Spleen (tissue), 7 donors: ENCODE measurements around the gene EHMT2.

Source experiments
- CTCF ChIP-seq, 11 experiments: fragments of 200-600 bp in 7 of 11; fragments of 450-650 bp in 4 of 11; sonication (generic) in 4 of 11; IDR thresholded peaks in 8 of 11; conservative IDR thresholded peaks in 3 of 11; 1 replicate in 7 of 11; 2 replicates in 4 of 11; pipeline versions ENCODE4 v1.4.0 to v1.8.0; 2016 to 2021; ENCODE audit warnings: antibody characterized with exemption in 11 of 11, inconsistent platforms in 4 of 11, mild to moderate bottlenecking in 1 of 11
- POLR2A ChIP-seq, 3 donors: fragments of 450-650 bp; IDR thresholded peaks; one replicate each; pipeline ENCODE4 v1.5.1; 2017; ENCODE audit warnings: antibody characterized with exemption in 3 of 3, mild to moderate bottlenecking in 1 of 3
- donor health status: DM: no; HTN: no; CAD: no; lungs with moderate emphysema.
- donor health status: DM: no; HTN: no; CAD: no.
- donor health status: DM: no; HTN: no; CAD: no.

GRCh38 chr6:31887173-31888007 is 10.1 kb downstream of the EHMT2 start:
- TF ChIP-seq CTCF (IDR thresholded peaks at IDR 0.05 in 8 of 11, conservative IDR thresholded peaks at IDR 0.05 in 3 of 11), result no peak
- no peak for TF ChIP-seq POLR2A (IDR thresholded peaks at IDR 0.05)
